COLO668 (cell line): ENCODE data around the gene TMBIM6.
"Not testable (repeated sequence)": the region's sequence is repeated elsewhere in the genome, so short reads cannot be mapped to it uniquely, and the experiment has no call there.

Experiments used
- DNase-seq: peaks from one replicate; lab custom pipeline; 2025; ENCODE audit not compliant: unreplicated experiment; lab: John Stamatoyannopoulos, UW

The TMBIM6 gene

GRCh38 chr12:49728446-49728845 lies 12.9 kb upstream of the TMBIM6 start:
- DNase-seq, result no peak

- DNase-seq, result no peak
These were observed 11.3 kb upstream of the TMBIM6 start for GRCh38 chr12:49730050-49730449.

- DNase-seq, result no peak
These were observed 10.7 kb upstream of the TMBIM6 start for GRCh38 chr12:49730568-49731101.

- DNase-seq, result no peak
These were observed 7.9 kb upstream of the TMBIM6 start for GRCh38 chr12:49733219-49734017.

GRCh38 chr12:49734900-49735299 lies 6.5 kb upstream of the TMBIM6 start:
- DNase-seq, result not testable (repeated sequence)

GRCh38 chr12:49738721-49739120 lies 2.6 kb upstream of the TMBIM6 start:
- not testable (repeated sequence) for DNase-seq

- DNase-seq, result not testable (repeated sequence)
These were observed 1.1 kb upstream of the TMBIM6 start for GRCh38 chr12:49740277-49740676.

GRCh38 chr12:49741882-49742620 lies 694 bp downstream of the TMBIM6 start:
- peak; percentile 71 for DNase-seq

- DNase-seq, result no peak
These were observed 3.1 kb downstream of the TMBIM6 start for GRCh38 chr12:49744363-49744885.

GRCh38 chr12:49748306-49748705 lies 6.9 kb downstream of the TMBIM6 start:
- DNase-seq, result no peak

- DNase-seq, result no peak
These were observed 7.4 kb downstream of the TMBIM6 start for GRCh38 chr12:49748800-49749199.

- no peak for DNase-seq
These were observed 9.0 kb downstream of the TMBIM6 start for GRCh38 chr12:49750027-49750995.

- no peak for DNase-seq
These were observed 9.6 kb downstream of the TMBIM6 start for GRCh38 chr12:49750996-49751393.

GRCh38 chr12:49761677-49762467 lies 20.5 kb downstream of the TMBIM6 start:
- no peak for DNase-seq

GRCh38 chr12:49762468-49762847 lies 21.1 kb downstream of the TMBIM6 start:
- DNase-seq, result no peak

GRCh38 chr12:49763006-49763591 lies 21.7 kb downstream of the TMBIM6 start:
- peak; percentile 26 for DNase-seq

GRCh38 chr12:49764126-49764525 lies 22.8 kb downstream of the TMBIM6 start:
- no peak for DNase-seq

GRCh38 chr12:49766115-49766455 lies 24.7 kb downstream of the TMBIM6 start:
- no peak for DNase-seq

- no peak for DNase-seq
These were observed 26.0 kb downstream of the TMBIM6 start for GRCh38 chr12:49767333-49767732.

- not testable (repeated sequence) for DNase-seq
These were observed 31.7 kb downstream of the TMBIM6 start for GRCh38 chr12:49773102-49773501.
